GM18508 (cell line): ENCODE measurements around the gene SCUBE2.
"Not testable (repeated sequence)": the region's sequence is repeated elsewhere in the genome, so short reads cannot be mapped to it uniquely, and the experiment has no call there.

Experiments used
- ATAC-seq: cut with Tn5 transposase; IDR thresholded peaks from one replicate; pipeline ENCODE4 v1.9.1; 2021; ENCODE audit warnings: moderate number of reproducible peaks; ENCODE audit not compliant: insufficient read depth, unreplicated experiment

Gene SCUBE2

DNA sequence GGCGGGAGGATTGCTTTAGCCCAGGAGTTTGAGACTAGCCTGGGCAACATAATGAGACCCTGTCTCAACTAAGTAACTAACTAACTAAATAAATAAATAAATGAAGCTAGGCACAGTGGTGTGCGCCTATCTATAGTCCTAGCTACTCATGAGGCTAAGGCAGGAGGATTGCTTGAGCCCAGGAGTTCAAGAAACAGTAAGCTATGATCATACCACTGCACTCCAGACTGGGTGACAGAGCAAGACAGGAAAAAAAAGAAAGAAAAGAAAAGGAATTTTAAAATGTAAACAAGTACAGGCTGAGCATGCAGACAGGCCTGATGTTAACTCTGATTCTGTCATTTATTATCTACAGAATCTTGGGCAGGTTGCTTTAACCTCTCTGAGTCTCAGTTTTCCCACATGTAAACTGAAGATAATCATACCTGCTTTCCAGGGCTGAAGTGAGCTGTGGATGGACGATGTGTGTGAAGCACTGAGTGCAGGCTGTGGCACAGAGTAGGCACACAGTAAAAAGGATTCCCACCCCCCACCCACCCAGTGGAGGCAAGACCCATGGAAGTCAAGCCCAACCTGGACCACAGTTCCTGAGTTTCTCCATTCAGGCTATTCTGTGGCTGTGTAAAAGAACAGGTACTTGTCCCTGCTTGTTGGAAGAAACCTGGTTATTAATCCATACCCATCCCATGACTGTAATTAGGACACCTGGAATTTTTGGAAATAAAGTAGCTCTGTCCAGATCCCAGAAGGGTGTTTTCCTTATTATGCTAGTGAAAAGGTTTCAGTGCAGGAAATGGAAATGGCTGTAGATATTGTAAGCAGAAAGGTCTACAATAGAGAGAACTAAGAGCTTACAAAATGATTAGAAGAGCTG lies 18.7 kb upstream of the SCUBE2 start:
- ATAC-seq = no peak

DNA sequence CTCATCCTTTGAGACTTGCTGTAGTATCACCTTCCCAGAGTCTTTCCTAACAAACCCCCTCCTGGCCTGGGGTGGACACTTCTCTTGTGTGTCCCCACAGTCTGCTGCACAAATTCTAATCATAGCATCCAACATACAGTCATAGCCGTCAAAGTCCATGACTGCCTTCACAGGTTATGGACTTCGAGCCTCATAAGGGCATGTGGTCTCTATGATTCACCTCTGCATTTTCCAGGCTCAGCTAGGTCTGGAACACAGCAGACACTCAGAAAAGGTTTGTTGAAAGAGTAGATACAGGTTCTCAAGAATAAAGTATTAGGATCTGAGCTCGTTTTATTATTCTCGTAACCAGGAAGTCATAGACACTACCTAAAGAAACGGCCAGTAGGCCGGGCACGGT lies 13.2 kb upstream of the SCUBE2 start:
- no peak for ATAC-seq

DNA sequence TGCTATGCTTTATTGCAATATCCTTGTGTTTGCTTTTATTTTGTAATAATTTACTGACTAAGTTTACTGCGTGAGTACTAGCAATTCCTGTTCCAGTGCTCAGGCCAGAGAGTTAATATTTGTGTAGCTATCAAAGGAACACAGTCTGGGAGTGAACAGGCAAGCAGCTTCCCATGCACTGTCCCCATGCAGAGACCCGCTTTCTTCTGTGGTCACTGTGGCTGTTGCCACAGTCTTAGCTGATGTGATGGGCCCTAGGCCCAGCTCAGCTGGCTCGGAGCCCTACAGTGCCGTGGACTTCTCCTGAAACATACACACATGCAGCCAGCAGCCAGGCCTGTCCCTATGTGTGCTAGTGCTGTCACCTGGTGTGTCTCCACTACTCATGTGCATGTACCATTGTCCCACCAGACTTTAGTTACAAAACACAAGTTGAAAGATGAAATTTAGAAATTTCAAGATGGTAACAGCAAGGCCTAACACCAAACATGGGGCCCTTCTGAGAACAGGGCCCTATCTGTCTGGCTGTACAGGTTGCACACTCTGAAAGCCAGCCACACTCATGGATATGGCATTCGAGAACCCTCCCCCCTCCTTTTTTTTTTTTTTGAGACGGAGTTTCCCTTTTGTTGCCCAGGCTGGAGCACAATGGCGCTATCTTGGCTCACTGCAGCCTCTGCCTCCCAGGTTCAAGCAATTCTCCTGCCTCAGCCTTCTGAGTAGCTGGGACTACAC lies 12.3 kb upstream of the SCUBE2 start:
- ATAC-seq = no peak

DNA sequence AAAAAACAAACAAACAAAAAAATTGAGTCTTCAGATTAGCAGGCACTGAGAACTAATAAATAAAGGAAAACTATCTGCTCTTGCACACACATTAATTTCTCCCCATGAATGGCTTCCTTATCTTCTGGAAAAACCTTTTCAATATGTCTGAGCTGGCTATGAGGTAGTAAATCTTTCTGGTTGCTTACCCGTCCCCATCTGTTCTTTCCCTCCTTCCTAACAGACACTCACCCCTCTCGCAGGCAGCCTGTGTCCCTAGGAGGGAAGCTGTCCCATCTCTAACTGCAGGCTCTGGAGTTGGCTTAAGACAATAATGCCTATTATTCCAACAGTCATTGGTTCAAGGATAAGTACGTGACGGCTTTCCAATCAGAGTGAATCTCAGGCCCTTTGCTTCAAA lies 8.2 kb upstream of the SCUBE2 start:
- no peak for ATAC-seq

DNA sequence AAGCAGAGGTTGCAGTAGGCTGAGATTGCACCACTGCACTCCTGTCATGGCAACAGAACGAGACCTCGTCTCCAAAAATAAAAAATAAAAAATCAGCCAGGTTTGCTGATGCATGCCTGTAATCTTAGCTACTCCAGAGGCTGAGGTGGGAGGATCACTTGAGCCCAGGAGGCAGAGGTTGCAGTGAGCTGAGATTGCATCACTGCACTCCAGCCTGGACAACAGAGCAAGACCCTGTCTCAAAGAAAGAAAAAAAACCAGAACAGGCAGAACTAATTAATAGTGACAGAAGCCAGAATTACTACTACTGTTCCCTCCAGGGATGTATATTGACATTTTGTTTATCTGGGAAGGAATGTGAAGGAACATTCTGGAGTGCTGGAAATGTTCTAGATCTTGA lies 7.1 kb upstream of the SCUBE2 start:
- not testable (repeated sequence) for ATAC-seq

DNA sequence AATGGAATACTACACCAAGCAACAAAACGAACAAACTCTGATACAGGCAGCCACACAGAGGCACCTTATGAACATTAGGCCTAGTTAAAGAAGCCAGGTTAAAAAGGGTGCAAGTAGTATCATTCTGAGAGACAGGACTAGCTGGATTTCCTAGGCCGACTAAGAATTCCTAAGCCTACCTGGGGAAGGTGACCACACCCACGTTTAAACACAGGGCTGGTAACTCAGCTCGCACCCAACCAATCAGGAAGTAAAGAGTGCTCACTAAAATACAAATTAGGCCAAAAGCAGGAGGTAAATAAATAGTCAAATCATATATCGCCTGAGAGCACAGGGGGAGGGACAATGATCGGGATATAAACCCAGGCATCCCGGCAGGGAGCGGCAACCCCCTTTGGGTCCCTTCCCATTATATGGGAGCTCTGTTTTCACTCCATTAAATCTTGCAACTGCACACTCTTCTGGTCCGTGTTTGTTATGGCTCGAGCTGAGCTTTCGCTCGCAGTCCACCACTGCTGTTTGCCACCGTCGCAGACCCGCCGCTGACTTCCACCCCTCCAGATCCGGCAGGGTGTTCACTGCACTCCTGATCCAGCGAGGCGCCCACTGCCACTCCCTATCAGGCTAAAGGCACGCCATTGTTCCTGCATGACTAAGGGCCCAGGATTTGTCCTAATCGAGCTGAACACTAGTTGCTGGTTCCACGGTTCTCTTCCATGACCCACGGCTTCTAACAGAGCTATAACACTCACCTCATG lies 6.0 kb upstream of the SCUBE2 start:
- not testable (repeated sequence) for ATAC-seq

DNA sequence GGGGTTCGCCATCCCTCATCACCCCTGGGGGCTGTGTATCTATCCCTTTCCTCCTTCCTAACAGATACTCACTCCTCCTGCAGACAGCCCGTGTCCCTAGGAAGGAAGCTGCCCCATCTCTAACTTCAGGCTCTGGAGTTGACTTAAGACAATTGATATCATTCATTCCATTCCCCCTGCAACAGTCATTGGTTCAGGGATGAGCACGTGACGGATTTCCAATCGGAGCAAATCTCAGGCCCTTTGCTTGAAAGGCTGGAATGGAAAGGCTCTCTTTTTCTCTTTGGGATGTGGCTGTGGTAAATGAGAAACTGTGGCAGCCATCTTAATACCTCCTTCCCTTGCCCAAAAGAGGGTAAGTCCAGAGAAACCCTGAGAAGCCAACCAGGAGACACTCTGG lies 5.0 kb upstream of the SCUBE2 start:
- ATAC-seq = no peak

DNA sequence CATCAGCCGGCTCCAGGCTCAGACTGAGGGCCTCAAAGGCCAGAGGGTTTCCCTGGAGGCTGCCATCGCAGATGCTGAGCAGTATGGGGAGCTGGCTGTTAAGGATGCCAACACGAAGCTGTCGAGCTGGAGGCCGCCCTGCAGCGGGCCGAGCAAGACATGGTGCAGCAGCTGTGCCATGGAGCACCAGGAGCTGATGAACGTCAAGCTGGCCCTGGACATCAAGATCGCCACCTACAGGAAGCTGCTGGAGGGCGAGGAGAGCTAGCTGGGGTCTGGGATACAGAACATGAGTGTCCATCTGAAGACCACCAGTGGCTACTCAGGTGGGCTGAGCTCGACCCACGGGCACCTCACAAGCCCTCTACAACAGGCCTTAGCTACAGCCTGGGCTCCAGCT lies 4.0 kb upstream of the SCUBE2 start:
- no peak for ATAC-seq

DNA sequence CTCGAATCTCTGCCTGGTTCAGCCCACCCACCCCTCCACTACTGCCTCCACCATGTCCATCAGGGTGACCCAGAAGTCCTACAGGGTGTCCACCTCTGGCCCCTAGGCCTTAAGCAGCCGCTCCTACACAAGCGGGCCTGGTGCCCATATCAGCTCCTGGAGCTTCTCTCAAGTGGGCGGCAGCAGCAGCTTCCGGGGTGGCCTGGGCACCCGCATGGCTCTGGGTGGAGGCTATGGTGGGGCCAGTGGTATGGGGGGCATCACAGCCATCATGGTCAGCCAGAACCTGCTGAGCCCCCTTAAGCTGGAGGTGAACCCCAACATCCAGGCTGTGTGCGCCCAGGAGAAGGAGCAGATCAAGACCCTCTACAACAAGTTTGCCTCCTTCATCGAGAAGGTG lies 3.0 kb upstream of the SCUBE2 start:
- ATAC-seq = no peak

DNA sequence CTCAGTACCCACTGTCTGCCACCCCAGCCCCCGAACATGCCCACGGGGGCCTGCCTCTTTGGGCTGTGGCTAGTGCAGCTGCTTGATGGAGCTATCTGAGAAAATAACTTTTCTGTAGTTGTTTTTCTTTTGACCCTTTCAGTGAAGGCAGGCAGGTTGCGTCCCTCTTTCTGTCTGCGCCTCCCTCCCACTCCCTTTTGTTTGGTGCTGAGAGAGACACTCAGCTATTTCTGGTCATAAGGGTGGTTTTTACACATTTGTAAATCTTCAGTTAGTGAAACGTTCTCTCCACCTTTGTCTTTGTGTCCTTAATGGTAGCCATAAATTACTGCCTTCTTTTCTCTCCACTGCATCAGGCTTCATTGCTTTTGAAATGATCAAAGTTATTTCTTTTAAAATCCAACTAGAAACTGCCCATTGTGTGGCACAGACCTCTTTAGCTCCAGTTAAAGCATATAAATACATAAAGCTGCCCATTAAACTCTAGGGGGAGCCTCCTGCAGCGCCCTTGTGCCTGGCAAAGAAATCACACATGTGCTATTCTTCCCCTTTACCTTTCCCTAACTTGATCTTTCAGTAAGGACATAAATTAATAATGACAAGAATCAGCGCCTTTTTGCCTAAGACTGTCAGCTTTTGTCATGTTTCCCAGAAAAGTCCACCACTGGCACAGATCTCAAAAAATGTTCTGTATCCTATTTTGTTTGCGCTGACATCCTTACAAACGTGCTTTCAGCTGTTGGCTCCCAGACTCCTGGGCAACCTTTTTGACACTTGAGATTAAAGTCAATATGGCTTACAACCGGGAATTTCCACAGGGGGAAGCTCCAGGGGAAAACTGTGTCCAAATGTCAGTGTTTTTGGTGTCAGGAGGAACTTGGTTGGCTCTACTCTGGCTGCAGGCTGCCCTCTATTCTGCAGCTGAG lies 1.7 kb upstream of the SCUBE2 start:
- ATAC-seq = no peak

DNA sequence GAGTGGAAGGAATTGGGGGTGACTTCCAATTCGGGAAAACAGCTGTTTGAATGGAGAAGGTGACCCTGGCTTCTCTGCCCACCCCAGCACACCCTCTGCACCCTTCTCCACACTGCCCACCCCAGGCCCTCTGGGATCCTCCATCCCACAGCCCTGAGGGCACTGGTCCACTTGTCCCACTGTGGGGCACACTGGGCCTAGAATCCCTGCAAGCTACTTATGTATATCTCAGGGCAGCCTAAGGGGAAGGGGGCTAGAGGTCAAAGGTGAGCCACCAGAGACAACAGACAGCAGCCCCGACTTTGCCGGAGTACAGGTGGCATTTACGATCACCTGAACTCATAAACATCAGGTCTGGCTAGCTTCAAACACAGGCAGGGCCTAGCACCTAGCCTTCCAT lies 673 bp upstream of the SCUBE2 start:
- no peak for ATAC-seq

DNA sequence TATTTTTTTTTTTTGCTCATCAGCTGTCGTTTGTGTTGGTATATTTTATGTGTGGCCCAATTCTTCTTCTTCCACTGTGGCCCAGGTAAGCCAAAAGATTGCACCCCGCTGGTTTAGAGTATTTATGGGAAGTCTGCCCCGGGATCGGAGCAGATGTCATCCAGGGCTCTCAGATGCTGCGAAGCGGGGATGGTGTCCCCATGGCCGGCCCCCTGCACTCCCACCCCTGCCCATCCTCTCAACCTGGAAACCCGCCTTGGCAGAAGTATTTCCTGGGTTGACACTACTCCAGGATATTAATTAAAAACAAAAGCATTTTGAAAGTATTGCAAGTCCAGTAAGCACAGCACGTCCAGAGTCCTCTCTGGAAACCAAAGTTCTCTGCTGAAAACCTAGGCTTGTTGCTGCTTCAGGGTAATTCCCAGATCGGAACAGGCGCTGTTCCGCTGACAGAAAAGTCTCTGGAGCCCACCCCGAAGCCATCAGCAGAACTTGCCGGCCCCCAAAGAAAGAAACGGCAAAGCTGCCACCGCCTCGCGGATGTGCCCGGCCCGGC lies 833 bp downstream of the SCUBE2 start:
- no peak for ATAC-seq

DNA sequence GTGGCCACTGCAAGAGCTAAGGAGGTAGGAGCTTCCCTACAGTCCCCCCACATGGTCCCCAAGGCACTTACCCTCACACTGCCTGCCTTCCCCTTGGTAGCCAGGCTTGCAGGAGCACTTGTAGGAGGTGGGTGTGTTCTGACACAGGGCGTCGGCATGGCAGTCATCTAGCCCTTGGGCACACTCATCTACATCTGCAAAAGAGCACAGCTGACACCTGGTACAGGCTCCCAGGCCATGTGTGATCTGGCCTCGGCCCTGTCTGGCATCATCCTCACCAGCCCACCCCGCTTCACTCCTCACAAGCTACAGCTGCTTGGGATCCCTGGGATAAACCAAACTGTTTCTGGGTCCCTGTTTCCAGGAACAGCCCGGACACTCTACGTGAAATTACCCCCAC lies 1.8 kb downstream of the SCUBE2 start:
- no peak for ATAC-seq

DNA sequence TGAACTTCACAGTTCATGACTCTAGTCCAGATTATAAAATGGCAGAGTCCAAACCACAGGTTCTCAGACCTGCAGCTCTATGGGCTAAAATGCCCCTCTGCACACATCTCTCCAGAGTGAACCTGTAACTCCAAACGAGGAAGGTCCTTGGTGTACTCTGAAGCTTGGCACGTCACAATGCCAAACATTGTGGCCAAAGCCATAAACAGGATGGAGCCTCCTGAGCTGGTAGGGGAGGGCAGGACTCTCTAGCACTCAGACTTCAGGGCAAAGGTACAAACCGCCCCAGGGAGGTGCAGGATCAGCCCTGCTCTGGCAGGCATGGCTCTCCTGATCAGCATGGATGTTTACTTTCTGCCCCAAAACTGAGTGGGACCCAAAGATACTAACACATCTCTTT lies 2.3 kb downstream of the SCUBE2 start:
- no peak for ATAC-seq

DNA sequence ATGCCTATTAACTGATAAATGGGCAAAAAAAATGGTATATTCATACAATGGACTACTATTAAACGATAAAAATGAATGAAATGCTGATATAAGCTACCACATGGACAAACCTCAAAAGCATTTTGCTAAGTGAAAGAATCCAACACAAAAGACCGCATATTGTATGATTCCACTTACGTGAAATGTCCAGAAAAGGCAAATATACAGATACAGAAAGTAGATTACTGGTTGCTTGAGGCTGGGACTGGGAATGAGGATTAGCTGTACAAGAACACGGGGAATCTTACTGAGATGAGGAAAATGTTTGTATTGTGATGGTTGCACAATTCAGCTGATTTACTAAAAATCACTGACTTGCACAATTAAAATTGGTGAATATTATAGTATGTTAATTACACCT lies 8.8 kb downstream of the SCUBE2 start:
- no peak for ATAC-seq

DNA sequence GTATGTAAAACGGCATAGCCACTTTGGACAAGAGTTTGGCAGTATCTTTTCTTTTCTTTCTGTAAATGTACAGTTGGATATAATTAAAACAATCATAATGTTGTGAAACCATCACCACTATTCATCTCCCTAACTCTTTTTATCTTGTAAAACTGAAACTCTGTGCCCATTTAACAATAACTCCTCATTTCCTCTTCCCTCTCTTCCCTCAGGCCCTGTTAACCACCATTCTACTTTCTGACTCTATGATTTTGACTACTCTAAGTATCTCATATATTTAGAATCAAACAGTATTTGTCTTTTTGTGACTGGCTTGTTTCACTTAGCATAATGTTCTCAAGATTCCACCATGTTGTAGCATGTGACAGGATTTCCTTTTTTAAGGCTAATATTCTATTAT lies 10.2 kb downstream of the SCUBE2 start:
- no peak for ATAC-seq

DNA sequence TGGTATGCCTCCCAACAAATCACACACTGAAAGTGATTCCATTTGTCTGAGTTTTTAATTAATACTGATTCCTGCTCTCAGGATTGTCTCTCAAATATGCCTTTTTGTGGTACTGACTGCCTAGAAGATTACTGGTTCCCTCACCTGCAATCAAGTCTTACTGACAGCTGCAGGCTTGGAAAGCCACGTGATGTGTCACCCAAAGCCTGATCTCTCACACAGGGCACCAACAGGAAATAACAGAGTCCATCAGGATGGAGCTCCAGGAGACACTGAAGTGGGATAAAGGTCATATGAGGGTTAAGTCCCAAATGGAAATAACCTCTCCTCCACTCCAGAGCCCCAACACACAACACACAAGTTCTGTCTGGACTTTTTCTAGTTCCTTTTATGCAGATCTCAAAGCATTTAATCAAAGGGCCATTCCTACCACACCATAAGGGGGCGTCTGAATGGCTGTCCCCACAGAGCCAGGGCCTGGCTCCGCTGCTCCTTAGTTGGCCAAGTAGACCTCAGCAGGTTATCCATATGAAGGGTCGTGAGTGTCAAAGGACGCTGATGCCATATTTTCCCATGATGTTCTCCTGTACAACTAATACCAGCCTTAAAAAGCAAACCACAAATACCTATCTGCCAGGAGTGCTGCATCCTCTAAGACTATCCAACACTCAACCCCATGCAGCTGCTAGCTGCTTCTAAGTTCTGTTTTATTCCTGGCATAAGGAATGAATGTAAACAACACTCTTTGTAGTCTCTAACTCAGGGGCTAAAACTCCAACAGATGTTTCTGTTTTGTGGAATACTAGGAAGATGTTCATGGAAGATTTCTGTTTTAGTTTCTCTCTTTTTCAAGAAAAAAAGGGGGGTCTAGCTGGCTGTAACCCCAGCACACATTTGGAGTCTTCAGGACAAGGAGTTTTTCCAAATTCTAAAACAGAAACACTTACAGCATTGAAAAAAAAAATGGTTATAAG lies 13.0 kb downstream of the SCUBE2 start:
- ATAC-seq = no peak

DNA sequence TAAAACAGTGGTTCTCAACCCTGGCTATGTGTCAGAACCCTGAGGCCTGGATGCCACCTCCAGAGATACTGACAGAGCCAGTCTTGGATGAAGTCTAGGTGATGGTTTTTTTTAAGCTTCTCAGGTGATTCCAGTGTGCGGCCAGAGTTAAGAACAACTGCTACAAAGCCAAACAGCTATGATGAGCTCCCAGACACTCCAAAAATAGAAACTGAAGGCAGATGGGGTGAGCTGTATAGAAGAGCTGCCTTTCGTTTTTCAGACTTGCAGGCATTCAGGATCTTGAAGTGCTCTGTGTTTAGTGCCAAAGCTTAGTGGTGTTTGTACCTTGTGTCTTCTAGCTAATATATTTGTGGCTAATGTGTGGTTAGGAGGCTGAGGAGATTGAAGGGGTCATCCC lies 14.2 kb downstream of the SCUBE2 start:
- ATAC-seq = no peak

DNA sequence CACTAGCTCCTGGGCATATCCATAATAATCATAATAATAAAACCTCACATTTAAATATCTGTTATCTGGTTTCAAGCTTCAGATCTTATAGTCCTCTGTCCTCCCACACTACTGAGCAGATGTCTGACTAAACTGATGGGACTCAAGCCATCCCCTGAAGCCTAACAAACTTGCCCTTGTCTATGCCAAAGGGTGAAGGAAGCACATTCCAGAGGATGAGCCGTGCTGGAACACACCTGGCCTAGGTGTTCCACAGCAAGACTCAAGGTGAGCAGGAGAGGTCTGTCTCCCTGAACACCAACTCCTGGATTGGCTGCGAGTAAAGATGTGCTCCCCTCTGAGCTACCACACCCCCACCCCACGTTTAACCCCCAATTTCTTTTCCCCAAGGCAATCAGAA lies 14.7 kb downstream of the SCUBE2 start:
- no peak for ATAC-seq
